Measurements from ENCODE around the gene GPR61.

Gene GPR61

GRCh38 chr1:109537450-109538178, 2.1 kb upstream of the GPR61 start:
- DNase-seq, result no peak

- DNase-seq, result no peak
Observed at GRCh38 chr1:109538827-109539555, 681 bp upstream of the GPR61 start.

- DNase-seq, result no peak
Observed at GRCh38 chr1:109541102-109541501, 1.4 kb downstream of the GPR61 start.

GRCh38 chr1:109542657-109543056, 3.0 kb downstream of the GPR61 start:
- no peak for DNase-seq

GRCh38 chr1:109543283-109543987, 3.8 kb downstream of the GPR61 start:
- no peak for DNase-seq

- no peak for DNase-seq
Observed at GRCh38 chr1:109543988-109544735, 4.5 kb downstream of the GPR61 start.

GRCh38 chr1:109546311-109547109, 6.8 kb downstream of the GPR61 start:
- peak; percentile 85 for DNase-seq

GRCh38 chr1:109547463-109548320, 8.0 kb downstream of the GPR61 start:
- DNase-seq, result no peak

GRCh38 chr1:109548321-109549267, 8.9 kb downstream of the GPR61 start, which contains the start of gene GNAI3:
Gene GNAI3, plus strand, starts transcription at chr1:109548615. Its CDS starts 106 bp downstream, at chr1:109548721.
- DNase-seq, result peak; percentile 93

GRCh38 chr1:109556563-109556962, 16.9 kb downstream of the GPR61 start:
- no peak for DNase-seq

- DNase-seq, result no peak
Observed at GRCh38 chr1:109557520-109557919, 17.8 kb downstream of the GPR61 start.

- no peak for DNase-seq
Observed at GRCh38 chr1:109559995-109560394, 20.3 kb downstream of the GPR61 start.

GRCh38 chr1:109564194-109564878, 24.7 kb downstream of the GPR61 start:
- no peak for DNase-seq

- no peak for DNase-seq
Observed at GRCh38 chr1:109565241-109565640, 25.6 kb downstream of the GPR61 start.

- DNase-seq, result no peak
Observed at GRCh38 chr1:109566982-109567381, 27.3 kb downstream of the GPR61 start.

- DNase-seq, result no peak
Observed at GRCh38 chr1:109567877-109568672, 28.4 kb downstream of the GPR61 start.

- DNase-seq, result no peak
Observed at GRCh38 chr1:109569323-109569722, 29.7 kb downstream of the GPR61 start.

- DNase-seq, result no peak
Observed at GRCh38 chr1:109570414-109570813, 30.7 kb downstream of the GPR61 start.

Measured in NCI-H2029 (cell line).